ENCODE measurements around the gene ALOX15. TPM values are rescaled to one million over a fixed set of nuclear protein-coding genes. Genes with fewer than 3 reads are reported as not detected.
"Not testable (repeated sequence)": the region's sequence is repeated elsewhere in the genome, so short reads cannot be mapped to it uniquely, and the experiment has no call there.

ALOX15 gene, protein sequence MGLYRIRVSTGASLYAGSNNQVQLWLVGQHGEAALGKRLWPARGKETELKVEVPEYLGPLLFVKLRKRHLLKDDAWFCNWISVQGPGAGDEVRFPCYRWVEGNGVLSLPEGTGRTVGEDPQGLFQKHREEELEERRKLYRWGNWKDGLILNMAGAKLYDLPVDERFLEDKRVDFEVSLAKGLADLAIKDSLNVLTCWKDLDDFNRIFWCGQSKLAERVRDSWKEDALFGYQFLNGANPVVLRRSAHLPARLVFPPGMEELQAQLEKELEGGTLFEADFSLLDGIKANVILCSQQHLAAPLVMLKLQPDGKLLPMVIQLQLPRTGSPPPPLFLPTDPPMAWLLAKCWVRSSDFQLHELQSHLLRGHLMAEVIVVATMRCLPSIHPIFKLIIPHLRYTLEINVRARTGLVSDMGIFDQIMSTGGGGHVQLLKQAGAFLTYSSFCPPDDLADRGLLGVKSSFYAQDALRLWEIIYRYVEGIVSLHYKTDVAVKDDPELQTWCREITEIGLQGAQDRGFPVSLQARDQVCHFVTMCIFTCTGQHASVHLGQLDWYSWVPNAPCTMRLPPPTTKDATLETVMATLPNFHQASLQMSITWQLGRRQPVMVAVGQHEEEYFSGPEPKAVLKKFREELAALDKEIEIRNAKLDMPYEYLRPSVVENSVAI
- not detected for total RNA-seq

DNA sequence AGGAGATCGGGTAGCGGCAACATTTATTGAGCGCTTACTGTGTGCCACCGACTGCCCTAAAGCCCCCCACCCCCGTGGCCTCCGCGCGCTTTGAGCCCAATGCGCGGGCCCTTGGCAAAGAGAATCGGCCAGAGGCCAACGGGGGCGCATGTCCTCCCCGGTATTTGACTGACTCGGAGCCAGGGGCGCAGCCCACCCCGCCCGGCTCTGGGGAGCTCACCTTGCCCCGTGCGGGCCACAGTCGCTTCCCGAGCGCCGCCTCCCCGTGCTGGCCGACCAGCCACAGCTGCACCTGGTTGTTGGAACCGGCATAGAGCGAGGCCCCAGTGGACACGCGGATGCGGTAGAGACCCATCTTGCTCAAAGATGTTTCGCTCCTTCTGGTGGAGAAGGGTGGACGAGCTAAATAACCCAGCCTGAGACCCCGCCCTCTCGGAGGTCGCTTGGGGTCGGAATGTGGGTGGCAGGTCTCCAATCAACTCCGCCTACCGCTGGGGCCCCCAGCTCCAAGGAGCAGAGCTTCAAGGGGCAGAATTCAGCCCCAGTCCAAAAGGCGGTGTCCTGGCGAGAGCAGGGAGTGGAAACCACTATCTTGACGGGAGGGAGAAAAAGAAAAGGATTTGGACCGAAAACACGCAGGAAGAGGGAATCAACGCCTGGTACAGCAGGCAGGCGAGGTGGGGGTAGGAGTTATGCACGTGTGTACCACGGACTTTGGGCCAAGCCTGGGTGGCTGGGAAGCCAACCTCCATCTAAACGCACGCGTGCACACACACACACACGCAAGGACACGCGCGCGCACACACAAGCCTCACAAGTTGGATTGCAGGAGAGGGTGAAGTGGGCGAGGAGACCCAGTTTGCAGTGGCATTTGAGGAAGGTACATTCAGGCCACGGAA lies at the start of gene ALOX15:
Gene ALOX15 (minus strand): TSS at position 382 of the 899 bp plus-strand sequence. CDS start 27 bp downstream, at position 355.
- H3K4me3 ChIP-seq (replicated peaks in 1 of 3), result no peak within 1 kb of the TSS
- H3K27ac ChIP-seq, result no peak within 1 kb of the TSS
- TF ChIP-seq POLR2A (IDR thresholded peaks at IDR 0.05), result no peak
- TF ChIP-seq, protein P1, sequence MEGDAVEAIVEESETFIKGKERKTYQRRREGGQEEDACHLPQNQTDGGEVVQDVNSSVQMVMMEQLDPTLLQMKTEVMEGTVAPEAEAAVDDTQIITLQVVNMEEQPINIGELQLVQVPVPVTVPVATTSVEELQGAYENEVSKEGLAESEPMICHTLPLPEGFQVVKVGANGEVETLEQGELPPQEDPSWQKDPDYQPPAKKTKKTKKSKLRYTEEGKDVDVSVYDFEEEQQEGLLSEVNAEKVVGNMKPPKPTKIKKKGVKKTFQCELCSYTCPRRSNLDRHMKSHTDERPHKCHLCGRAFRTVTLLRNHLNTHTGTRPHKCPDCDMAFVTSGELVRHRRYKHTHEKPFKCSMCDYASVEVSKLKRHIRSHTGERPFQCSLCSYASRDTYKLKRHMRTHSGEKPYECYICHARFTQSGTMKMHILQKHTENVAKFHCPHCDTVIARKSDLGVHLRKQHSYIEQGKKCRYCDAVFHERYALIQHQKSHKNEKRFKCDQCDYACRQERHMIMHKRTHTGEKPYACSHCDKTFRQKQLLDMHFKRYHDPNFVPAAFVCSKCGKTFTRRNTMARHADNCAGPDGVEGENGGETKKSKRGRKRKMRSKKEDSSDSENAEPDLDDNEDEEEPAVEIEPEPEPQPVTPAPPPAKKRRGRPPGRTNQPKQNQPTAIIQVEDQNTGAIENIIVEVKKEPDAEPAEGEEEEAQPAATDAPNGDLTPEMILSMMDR (IDR thresholded peaks at IDR 0.05), result no peak
- intact Hi-C loops (cut with DNase I), result no loop called here
- 3 to 11% methylated on average over 32 to 48 of the region's 58 CpGs for WGBS, 2 donors
- H3K4me1 ChIP-seq, result no peaks in the 10 kb centered on the region
- H3K9me3 ChIP-seq, result no peaks in the 10 kb centered on the region
- H3K27me3 ChIP-seq, result no peaks in the 10 kb centered on the region
- no peaks in the 10 kb centered on the region for H3K36me3 ChIP-seq
- DNase-seq, result no peak

DNA sequence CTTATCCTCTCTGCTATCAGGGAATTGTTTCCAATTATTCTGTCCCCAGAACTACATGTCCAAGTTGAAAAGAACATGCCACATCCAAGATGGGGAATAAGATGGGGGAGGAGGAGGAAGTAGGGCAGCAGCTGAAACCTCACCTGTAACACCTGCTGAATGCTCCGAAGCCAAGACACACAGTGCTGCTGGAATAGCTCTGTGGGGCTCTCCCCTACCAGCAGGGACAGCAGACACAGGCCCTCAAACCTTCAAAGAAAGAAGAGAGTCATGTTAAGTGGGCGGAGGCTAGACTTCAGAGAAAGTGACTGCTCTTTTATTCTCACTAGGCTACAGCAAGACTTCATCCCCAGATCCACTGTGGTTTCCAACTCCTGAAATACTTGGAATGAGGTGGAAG lies 49.3 kb upstream of the ALOX15 start:
- no peak for TF ChIP-seq POLR2A (IDR thresholded peaks at IDR 0.05)
- TF ChIP-seq, protein P1 (IDR thresholded peaks at IDR 0.05), result no peak
- Histone ChIP-seq H3K4me3 (replicated peaks in 1 of 3) (no peak overlapping the region), H3K27ac (no peak overlapping the region), H3K9me3 (no peaks in the 10 kb centered on the region), H3K27me3 (no peaks in the 10 kb centered on the region), H3K4me1 (no peaks in the 10 kb centered on the region), H3K36me3 (peaks cover 4% of the 10 kb centered on the region in 2 donors)
- WGBS, 2 donors, result 88 to 93% methylated on average over 2 of the region's 2 CpGs
- intact Hi-C loops (cut with DNase I), result no loop called here
- DNase-seq, result no peak

DNA sequence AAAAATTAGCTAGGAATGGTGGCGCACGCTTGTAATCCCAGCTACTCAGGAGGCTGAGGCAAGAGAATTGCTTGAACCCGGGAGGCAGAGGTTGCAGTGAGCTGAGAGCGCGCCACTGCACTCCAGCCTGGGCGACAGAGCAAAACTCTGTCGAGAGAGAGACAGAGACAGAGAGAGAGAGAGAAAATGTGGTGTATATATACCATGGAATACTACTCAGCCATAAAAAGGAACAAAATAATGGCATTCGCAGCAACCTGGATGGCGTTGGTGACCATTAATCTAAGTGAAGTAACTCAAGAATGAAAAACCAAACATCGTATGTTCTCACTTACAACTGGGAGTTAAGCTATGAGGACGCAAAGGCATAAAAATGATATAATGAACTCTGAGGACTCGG lies 48.4 kb upstream of the ALOX15 start:
- intact Hi-C loops (cut with DNase I), result not testable (repeated sequence)

DNA sequence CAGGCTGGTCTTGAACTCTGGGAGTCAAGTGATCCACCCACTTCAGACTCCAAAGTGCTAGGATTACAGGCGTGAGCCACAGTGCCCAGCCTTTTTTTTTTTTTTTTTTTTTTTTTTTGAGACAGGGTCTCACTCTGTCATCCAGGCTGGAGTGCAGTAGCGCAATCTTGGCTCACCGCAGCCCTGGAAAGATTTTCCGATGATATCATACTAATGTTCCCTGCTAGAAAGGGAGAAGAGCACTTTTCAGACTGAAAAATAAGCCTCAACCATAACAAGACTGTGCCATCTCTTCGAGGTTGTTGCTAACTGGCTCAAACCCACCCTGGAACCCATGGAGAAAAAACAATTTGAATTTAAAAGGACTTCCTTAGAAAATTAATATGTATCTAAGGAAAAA lies 42.3 kb upstream of the ALOX15 start:
- intact Hi-C loops (cut with DNase I); H3K4me3 ChIP-seq (replicated peaks in 1 of 3); H3K4me1 ChIP-seq; H3K27me3 ChIP-seq; H3K27ac ChIP-seq; H3K9me3 ChIP-seq; DNase-seq: not testable (repeated sequence)
- peaks cover 23 to 28% of the 10 kb centered on the region in 2 donors for H3K36me3 ChIP-seq
- 83 to 88% methylated on average over 5 of the region's 5 CpGs for WGBS, 2 donors

More for the DNA sequence above, 48.4 kb upstream of the ALOX15 start:
- not testable (repeated sequence) for H3K4me1 ChIP-seq; H3K27me3 ChIP-seq; H3K27ac ChIP-seq; H3K9me3 ChIP-seq; H3K4me3 ChIP-seq (replicated peaks in 1 of 3); DNase-seq; H3K36me3 ChIP-seq
- WGBS, 2 donors, result 89% methylated on average over 12 of the region's 12 CpGs

DNA sequence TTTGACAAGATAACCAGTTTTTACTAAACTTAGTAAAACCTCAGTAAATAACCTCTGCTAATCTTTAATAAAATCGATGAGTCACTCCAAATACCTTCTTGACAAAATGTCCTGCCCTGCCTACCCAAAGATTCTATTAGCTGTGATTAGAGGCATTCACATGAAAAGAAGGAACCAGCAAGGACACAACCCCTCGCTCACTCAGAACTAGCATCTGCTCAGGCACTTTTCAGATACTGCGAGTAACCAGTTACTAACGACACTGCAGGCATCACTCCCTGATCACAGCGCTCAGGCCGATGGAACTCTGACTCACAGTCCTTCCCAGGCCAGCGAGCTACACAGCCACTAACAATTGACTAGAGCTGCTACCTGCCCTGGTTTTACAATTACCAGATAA lies 38.2 kb upstream of the ALOX15 start:
- intact Hi-C loops (cut with DNase I), result no loop called here
- 91 to 94% methylated on average over 7 of the region's 7 CpGs for WGBS, 2 donors
- H3K27ac ChIP-seq, result no peak overlapping the region
- no peak for DNase-seq
- no peaks in the 10 kb centered on the region for H3K4me1 ChIP-seq
- H3K9me3 ChIP-seq, result no peaks in the 10 kb centered on the region
- no peak overlapping the region for H3K4me3 ChIP-seq (replicated peaks in 1 of 3)
- H3K27me3 ChIP-seq, result no peaks in the 10 kb centered on the region
- peaks cover 40 to 49% of the 10 kb centered on the region in 2 donors for H3K36me3 ChIP-seq
- TF ChIP-seq, protein P1 (IDR thresholded peaks at IDR 0.05), result no peak
- no peak for TF ChIP-seq POLR2A (IDR thresholded peaks at IDR 0.05)
